Neural cell (in vitro differentiated cells): ENCODE data around the gene DNAJC8.

Source experiments
- CTCF ChIP-seq: fragments of 450-650 bp; IDR thresholded peaks from 2 replicates; pipeline ENCODE4 v1.5.1; 2014; ENCODE audit warnings: antibody characterized with exemption, mild to moderate bottlenecking, moderate library complexity; ENCODE audit not compliant: poor library complexity, severe bottlenecking
- EP300 ChIP-seq: fragments of 450-650 bp; conservative IDR thresholded peaks from 2 replicates; pipeline ENCODE4 v1.6.1; 2014; ENCODE audit warnings: antibody characterized with exemption, mild to moderate bottlenecking, moderate library complexity; ENCODE audit not compliant: poor library complexity, severe bottlenecking
- EZH2 ChIP-seq: fragments of 200-600, 300-800 bp; shearing (Covaris generic), sonication (generic); IDR thresholded peaks from 2 replicates; pipeline ENCODE4 v1.6.1; 2014; ENCODE audit warnings: antibody characterized with exemption, low read length, borderline replicate concordance, mild to moderate bottlenecking; ENCODE audit not compliant: insufficient read depth, poor library complexity, severe bottlenecking
- RAD21 ChIP-seq: fragments of 450-650 bp; conservative IDR thresholded peaks from 2 replicates; pipeline ENCODE4 v1.6.1; 2014; ENCODE audit warnings: antibody characterized with exemption, mild to moderate bottlenecking, moderate library complexity
- TF ChIP-seq, protein P1 (sequence below): IDR thresholded peaks from 2 replicates; pipeline ENCODE4 v1.6.1; 2012; ENCODE audit warnings: borderline replicate concordance

DNA sequence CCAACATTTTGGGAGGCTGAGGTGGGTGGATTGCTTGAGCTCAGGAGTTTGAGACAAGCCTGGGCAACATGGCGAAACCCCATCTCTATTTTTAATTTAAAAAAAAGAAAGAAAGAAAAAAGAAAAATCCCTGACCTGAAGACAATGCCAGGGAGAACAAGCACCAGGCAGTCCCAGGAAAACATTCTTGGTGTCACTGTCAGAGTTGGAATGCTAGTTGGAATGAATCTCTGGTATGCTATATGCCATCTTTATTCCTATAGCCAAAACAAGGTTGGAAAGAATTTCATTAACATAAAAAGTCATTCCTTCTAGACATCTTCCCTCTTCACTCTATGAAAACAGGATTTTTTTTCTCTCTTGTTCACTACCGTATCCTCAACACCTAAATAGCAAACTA is 2.8 kb downstream of the DNAJC8 start:
- TF ChIP-seq CTCF, result no peak
- TF ChIP-seq EZH2, result no peak
- TF ChIP-seq EP300, result no peak
- TF ChIP-seq RAD21, result no peak
- TF ChIP-seq, protein P1, sequence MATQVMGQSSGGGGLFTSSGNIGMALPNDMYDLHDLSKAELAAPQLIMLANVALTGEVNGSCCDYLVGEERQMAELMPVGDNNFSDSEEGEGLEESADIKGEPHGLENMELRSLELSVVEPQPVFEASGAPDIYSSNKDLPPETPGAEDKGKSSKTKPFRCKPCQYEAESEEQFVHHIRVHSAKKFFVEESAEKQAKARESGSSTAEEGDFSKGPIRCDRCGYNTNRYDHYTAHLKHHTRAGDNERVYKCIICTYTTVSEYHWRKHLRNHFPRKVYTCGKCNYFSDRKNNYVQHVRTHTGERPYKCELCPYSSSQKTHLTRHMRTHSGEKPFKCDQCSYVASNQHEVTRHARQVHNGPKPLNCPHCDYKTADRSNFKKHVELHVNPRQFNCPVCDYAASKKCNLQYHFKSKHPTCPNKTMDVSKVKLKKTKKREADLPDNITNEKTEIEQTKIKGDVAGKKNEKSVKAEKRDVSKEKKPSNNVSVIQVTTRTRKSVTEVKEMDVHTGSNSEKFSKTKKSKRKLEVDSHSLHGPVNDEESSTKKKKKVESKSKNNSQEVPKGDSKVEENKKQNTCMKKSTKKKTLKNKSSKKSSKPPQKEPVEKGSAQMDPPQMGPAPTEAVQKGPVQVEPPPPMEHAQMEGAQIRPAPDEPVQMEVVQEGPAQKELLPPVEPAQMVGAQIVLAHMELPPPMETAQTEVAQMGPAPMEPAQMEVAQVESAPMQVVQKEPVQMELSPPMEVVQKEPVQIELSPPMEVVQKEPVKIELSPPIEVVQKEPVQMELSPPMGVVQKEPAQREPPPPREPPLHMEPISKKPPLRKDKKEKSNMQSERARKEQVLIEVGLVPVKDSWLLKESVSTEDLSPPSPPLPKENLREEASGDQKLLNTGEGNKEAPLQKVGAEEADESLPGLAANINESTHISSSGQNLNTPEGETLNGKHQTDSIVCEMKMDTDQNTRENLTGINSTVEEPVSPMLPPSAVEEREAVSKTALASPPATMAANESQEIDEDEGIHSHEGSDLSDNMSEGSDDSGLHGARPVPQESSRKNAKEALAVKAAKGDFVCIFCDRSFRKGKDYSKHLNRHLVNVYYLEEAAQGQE, result no peak
